Measurements from ENCODE around the gene PPP2R1B.

The PPP2R1B gene

GRCh38 chr11:111729071-111729830 lies 36.9 kb downstream of the PPP2R1B start:
- no peaks in the 10 kb centered on the region for H3F3A ChIP-seq (ENCODE audit: insufficient read depth)
- H3K9me2 ChIP-seq (replicated peaks; ENCODE audit: insufficient read depth, low read length), result no peaks in the 10 kb centered on the region
- TF ChIP-seq, protein P1, sequence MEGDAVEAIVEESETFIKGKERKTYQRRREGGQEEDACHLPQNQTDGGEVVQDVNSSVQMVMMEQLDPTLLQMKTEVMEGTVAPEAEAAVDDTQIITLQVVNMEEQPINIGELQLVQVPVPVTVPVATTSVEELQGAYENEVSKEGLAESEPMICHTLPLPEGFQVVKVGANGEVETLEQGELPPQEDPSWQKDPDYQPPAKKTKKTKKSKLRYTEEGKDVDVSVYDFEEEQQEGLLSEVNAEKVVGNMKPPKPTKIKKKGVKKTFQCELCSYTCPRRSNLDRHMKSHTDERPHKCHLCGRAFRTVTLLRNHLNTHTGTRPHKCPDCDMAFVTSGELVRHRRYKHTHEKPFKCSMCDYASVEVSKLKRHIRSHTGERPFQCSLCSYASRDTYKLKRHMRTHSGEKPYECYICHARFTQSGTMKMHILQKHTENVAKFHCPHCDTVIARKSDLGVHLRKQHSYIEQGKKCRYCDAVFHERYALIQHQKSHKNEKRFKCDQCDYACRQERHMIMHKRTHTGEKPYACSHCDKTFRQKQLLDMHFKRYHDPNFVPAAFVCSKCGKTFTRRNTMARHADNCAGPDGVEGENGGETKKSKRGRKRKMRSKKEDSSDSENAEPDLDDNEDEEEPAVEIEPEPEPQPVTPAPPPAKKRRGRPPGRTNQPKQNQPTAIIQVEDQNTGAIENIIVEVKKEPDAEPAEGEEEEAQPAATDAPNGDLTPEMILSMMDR (IDR thresholded peaks at IDR 0.05; ENCODE audit: insufficient read depth, low read length, poor library complexity, severe bottlenecking), result no peak
- no peak for TF ChIP-seq EZH2phosphoT487 (conservative IDR thresholded peaks at IDR 0.05; ENCODE audit: low read length)
- no peaks in the 10 kb centered on the region for H3K27me3 ChIP-seq (ENCODE audit: low read length)
- no peak overlapping the region for H2AFZ ChIP-seq (ENCODE audit: low read depth, low read length, severe bottlenecking)
- H3K4me3 ChIP-seq (ENCODE audit: insufficient read depth, low read length, poor library complexity, severe bottlenecking), result no peak overlapping the region
- H3K9ac ChIP-seq (ENCODE audit: low read length), result no peak overlapping the region
- H3K9me3 ChIP-seq (ENCODE audit: insufficient read depth, low read length), result no peaks in the 10 kb centered on the region
- no peaks in the 10 kb centered on the region for H3K36me3 ChIP-seq (ENCODE audit: low read length)
- H3K27ac ChIP-seq (ENCODE audit: low read depth, low read length), result no peak overlapping the region
- H4K20me1 ChIP-seq (ENCODE audit: low read depth, low read length), result no peaks in the 10 kb centered on the region
- H3K4me2 ChIP-seq (ENCODE audit: low read depth, low read length, poor library complexity, severe bottlenecking), result no peak overlapping the region
- no peaks in the 10 kb centered on the region for H3K79me2 ChIP-seq (ENCODE audit: insufficient read depth, low read length)

- Histone ChIP-seq H3K9ac (ENCODE audit: low read length) (no peak overlapping the region), H3K36me3 (ENCODE audit: low read length) (no peaks in the 10 kb centered on the region), H3K27me3 (ENCODE audit: low read length) (no peaks in the 10 kb centered on the region), H4K20me1 (ENCODE audit: low read depth, low read length) (no peaks in the 10 kb centered on the region), H3K9me3 (ENCODE audit: insufficient read depth, low read length) (no peaks in the 10 kb centered on the region), H3K9me2 (replicated peaks; ENCODE audit: insufficient read depth, low read length) (no peaks in the 10 kb centered on the region), H2AFZ (ENCODE audit: low read depth, low read length, severe bottlenecking) (no peak overlapping the region), H3K4me3 (ENCODE audit: insufficient read depth, low read length, poor library complexity, severe bottlenecking) (no peak overlapping the region), H3F3A (ENCODE audit: insufficient read depth) (no peaks in the 10 kb centered on the region), H3K27ac (ENCODE audit: low read depth, low read length) (no peak overlapping the region), H3K4me2 (ENCODE audit: low read depth, low read length, poor library complexity, severe bottlenecking) (no peak overlapping the region), H3K79me2 (ENCODE audit: insufficient read depth, low read length) (no peaks in the 10 kb centered on the region)
- no peak for TF ChIP-seq EZH2phosphoT487 (conservative IDR thresholded peaks at IDR 0.05; ENCODE audit: low read length)
- TF ChIP-seq, protein P1 (IDR thresholded peaks at IDR 0.05; ENCODE audit: insufficient read depth, low read length, poor library complexity, severe bottlenecking), result no peak
These were observed 38.8 kb downstream of the PPP2R1B start for GRCh38 chr11:111727431-111727830.

DNA sequence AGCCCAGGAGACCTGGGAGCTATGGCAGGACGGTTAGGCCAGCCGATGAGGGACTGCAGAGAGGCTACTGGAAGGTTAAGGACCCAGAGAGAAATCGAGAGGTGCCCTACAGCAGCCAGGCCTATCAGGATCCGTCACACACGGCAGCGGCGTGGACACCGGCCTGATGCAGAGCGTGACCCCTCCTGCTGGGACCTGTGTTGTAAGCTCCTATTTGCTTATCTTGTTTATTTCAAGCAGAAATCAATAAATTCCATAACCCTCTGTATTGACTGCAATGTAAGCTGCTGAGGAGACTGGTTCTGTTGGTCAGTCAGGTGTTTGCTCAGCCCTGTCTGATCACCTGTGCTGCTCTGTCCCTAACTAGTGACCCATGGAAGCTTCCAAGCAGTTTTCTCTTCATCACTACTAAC lies 39.9 kb downstream of the PPP2R1B start:
- H3K9me2 ChIP-seq (replicated peaks; ENCODE audit: insufficient read depth, low read length), result no peaks in the 10 kb centered on the region
- no peak overlapping the region for H3K4me2 ChIP-seq (ENCODE audit: low read depth, low read length, poor library complexity, severe bottlenecking)
- no peaks in the 10 kb centered on the region for H3K79me2 ChIP-seq (ENCODE audit: insufficient read depth, low read length)
- no peaks in the 10 kb centered on the region for H3F3A ChIP-seq (ENCODE audit: insufficient read depth)
- no peak overlapping the region for H3K9ac ChIP-seq (ENCODE audit: low read length)
- H3K36me3 ChIP-seq (ENCODE audit: low read length), result no peaks in the 10 kb centered on the region
- H3K9me3 ChIP-seq (ENCODE audit: insufficient read depth, low read length), result no peaks in the 10 kb centered on the region
- H3K4me3 ChIP-seq (ENCODE audit: insufficient read depth, low read length, poor library complexity, severe bottlenecking), result no peak overlapping the region
- no peak overlapping the region for H2AFZ ChIP-seq (ENCODE audit: low read depth, low read length, severe bottlenecking)
- no peak overlapping the region for H3K27ac ChIP-seq (ENCODE audit: low read depth, low read length)
- TF ChIP-seq EZH2phosphoT487 (conservative IDR thresholded peaks at IDR 0.05; ENCODE audit: low read length), result no peak
- TF ChIP-seq, protein P1 (IDR thresholded peaks at IDR 0.05; ENCODE audit: insufficient read depth, low read length, poor library complexity, severe bottlenecking), result no peak
- H4K20me1 ChIP-seq (ENCODE audit: low read depth, low read length), result no peaks in the 10 kb centered on the region
- no peaks in the 10 kb centered on the region for H3K27me3 ChIP-seq (ENCODE audit: low read length)

All from SU-DHL-6 (cell line).